ENCODE measurements around the gene OR5K2.

The OR5K2 gene

DNA sequence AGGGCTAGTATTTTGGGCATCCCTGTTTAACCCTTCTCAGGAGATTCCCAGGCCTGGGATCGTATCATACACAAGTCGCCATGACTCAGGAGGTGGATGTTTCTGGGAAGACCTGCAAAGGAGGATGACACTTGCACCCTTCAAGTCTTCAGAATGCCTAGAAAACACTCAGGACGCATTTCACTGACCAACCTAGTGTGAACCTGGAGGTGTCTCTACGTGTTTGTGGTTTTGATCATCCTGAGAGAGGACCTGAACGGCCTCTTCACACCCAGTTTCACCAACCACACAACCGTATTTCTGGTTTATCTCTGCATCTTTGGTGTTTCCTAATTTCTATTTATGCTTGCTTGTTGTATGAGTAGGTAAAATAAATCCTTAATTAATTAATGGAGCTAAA lies 28.0 kb downstream of the OR5K2 start:
- no peak for DNase-seq

DNA sequence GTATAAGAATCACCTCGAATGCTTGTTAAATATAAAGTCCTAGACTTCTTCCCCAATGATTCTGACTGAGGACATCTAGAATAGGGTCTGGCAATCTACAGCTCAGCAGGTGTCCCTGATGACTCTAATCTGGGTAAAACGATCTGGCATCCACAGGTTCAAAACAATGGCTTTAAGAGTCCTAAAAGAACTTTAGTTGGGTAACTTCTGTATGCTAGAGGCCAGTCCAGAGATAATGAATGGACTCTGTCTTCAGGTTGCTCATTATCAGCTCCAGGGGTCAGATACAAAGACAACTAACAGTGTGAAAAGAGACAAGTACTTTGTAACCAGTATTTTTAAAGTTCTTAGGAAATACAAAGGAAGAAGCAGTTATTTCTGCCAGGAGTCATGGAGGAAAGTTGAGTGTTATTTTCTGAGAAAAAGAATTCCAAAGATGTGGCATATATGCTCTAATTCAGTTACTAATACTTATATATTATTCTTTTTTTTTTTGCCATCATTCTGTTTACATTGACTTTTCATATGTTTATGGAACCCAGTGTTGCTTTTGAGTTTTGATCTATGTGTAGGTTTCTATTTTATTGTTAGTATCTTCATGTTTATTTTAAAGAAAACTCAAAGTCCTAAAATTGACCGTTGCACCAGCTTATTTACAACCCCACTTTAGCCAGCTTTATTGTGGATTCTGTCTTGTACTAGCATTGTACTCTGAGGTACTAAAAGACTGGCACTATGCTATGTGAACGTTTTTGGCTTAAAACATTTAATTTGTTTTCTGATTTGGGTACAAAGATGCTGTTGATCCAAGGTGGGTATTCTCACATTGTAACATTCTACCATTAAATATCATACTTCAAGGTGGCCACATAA lies 31.2 kb downstream of the OR5K2 start:
- DNase-seq, result no peak

DNA sequence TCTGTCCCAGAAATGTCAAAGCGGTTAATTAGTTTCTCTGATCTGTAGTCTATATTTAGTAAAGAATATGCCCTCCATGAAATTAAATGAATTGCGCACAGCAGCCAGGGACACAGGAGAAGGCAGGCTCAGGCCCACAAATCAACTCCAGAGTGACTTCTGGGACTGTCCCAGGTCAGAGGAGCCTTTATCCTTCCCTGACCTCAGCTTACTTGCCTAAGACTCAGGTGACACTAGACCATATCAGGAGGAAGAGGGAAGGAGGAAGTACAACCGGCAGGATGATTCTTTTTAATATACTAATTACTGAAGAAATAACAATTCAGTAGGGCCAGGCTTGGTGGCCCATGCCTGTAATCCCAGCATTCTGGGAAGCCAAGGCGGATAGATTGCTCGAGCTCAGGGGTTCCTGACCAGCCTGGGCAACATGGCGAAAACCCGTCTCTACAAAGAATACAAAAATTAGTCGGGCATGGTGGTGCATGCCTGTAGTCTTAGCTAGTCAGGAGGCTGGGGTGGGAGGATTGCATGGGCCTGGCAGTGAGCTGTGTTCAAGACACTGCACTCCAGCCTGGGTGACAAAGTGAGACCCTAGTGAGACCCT lies 32.5 kb downstream of the OR5K2 start:
- DNase-seq, result no peak

DNA sequence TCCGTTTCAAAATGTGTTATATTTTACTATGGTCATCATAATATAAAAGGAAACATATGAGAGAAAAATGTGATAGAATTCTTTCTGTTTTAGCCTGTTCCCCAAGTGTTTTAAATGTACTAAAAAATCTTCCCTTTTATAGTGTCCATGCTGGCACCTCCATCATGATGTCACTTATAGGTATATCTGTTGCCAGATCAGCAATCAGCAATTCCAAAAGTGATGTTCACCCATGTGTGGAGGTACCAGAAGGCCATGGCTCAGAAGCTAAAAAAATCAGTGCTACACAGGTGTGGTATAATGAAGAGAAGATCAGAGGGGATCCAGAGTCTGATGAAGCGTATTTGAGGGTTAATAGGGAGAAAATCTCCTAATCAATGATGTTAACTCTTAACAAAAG lies 33.2 kb downstream of the OR5K2 start:
- DNase-seq, result no peak

DNA sequence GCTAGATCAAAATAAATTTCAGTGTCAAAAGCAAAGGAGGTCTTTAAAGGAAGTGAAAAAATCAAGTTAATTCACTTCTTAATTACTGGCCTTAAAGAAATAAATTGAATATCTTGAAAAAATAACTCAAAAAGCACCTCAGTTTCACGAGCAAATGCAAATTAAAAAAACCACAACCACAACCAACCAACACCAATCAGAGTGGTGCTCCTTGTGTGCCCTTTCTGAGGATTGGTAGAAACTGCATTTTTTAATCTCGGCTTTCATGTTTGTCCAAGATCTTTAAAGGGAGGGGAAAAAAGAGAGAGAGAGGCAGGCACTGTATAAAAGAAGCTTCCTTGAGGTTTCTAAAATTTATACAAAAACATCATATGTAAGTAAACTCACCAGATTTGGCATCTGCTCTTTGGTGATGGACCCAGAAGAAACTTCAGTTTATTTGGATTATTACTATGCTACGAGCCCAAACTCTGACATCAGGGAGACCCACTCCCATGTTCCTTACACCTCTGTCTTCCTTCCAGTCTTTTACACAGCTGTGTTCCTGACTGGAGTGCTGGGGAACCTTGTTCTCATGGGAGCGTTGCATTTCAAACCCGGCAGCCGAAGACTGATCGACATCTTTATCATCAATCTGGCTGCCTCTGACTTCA lies 34.3 kb downstream of the OR5K2 start, which contains the start of gene GPR15:
GPR15 (plus strand) TSS at position 357 of the 653 bp plus-strand sequence; CDS start at position 413, 56 bp downstream.
- DNase-seq, result no peak

DNA sequence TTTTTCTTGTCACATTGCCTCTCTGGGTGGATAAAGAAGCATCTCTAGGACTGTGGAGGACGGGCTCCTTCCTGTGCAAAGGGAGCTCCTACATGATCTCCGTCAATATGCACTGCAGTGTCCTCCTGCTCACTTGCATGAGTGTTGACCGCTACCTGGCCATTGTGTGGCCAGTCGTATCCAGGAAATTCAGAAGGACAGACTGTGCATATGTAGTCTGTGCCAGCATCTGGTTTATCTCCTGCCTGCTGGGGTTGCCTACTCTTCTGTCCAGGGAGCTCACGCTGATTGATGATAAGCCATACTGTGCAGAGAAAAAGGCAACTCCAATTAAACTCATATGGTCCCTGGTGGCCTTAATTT lies 34.8 kb downstream of the OR5K2 start:
- no peak for DNase-seq

DNA sequence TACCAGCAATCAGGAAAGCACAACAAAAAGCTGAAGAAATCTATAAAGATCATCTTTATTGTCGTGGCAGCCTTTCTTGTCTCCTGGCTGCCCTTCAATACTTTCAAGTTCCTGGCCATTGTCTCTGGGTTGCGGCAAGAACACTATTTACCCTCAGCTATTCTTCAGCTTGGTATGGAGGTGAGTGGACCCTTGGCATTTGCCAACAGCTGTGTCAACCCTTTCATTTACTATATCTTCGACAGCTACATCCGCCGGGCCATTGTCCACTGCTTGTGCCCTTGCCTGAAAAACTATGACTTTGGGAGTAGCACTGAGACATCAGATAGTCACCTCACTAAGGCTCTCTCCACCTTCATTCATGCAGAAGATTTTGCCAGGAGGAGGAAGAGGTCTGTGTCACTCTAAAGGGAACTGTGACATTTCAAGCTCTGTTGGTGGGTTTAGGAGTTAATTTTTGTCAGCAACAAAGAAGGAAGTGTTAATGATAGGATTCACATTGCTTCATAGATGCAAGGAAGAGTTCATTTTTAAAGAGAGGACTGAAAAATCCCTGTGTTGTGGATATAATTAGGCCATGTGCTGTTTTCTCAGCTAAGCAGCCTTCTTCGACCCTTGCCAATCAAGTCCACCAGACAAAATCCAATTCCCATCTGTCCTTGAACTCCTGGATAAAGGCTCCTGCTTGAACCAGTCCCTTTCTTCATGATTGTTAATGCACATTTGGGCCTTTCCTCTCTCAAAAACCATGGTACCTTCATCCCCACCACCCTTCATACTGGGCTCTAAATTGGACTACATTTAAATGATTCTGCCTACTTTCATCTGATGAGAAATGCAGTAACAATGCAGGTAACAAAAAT lies 35.5 kb downstream of the OR5K2 start:
- DNase-seq, result no peak

DNA sequence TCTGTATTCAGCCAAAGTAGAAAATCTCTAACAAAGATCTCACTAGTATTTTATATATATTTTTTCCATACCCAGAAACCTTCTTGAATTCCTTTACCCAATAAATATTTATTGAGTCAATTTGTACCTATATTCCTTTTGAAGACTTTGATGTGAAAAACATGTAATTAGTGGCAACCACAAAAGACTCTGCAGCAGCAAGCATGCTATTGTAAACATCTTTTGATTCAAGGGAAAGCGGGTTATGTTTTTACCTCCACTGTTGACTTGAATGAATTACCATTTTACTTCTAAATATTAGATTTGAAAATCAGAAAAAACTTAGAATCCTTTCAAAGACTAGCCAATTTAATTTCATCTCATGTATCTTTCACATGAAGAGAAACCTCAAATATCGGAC lies 36.7 kb downstream of the OR5K2 start:
- DNase-seq, result no peak

DNA sequence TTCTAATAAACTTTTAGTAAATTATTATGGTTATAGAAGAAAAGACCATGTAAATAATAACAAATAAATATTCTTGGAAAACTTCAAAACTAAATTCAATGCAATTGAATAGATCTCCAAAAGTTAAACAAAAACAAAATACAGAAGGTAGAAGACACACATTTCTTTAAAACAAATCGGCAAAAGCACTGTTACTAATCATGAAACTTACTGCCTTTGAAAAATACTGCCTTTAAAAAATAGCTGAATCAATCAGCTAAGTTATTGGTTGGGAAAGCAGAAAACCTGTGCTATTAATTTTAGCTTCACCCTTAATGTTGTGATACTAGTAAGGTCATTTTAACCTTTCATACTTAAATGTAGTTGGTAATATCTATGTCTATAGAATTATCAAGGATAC lies 37.3 kb downstream of the OR5K2 start:
- DNase-seq, result no peak

DNA sequence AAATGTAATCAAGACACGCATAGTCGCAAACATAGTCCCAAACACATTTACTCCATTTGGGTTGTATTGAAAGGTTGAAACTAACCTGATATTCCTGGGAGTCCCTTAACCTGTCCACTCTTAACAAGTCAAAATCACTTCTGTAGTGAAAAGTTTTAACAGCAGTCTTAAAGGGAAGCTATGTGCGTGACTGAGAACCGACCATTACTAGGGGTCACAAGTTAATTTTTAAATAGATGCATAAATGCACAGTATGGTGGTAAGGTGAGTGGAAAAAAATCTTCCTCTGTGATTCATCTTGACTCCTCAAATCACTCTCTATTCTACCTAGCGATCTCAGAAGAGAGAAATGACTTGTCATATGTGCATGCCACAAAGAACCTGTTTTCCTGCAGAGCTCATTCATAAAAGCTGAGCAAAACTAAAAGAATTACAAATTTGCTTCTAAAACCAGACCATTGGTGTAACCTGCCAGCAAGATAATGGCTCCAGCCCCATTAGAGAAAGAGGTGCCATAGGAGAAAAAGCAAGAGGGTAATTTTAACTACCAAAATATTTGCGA lies 39.1 kb downstream of the OR5K2 start:
- no peak for DNase-seq

DNA sequence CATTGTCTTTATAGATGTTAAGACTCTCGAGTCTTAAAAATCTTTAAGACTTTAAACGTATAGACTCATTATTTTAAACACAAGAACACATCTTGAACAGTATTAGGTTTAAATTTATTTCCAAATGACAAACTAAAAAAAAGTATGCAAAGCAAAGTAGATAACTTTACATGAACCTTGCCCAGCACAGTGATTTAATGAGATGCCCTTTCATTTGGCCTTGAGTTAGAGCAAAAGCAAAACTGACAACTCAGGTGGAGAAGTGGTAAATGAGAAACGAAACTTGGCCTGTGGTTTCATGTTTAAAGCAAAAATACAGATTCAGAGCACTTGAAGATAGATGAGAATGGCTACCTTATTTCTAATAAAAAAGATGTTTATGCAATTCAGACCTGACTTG lies 42.9 kb downstream of the OR5K2 start:
- DNase-seq, result no peak

DNA sequence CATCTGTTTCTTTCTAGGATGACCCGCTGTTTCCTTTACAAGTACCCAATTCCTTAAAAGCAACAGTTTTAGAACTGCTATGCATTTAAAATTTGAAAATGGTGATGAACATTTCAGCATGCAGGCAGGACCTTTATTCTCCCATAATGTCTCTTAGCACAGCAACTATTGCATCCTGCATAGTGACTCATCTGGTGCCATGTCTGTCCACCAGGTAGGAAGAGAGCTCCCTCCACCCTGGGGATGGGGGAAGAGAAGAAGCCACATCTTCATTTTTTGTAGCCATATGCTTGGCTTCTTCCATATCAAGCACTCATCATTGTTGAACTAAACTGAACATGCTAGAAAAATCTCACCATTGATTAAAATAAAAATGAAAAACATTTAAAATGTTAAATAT lies 44.2 kb downstream of the OR5K2 start:
- DNase-seq, result no peak

DNA sequence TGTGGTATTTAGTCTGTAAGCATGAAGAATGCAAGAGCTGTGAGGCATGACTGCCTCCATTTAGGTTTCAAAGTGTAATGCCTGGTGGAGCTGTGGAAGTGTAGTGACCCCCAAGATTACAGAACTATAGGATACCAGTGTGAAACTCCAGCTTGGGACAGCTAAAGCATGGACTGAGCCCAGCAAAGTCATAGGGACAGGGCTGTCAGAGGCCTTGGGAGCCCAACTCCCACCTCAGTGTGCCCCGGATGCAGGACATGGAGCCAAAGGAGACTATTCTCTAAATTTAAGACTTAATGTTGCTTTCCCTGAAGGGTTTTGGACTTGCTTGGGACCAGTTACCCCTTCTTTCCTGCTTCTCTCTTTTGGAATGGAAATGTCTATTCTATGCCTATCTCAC lies 45.1 kb downstream of the OR5K2 start:
- DNase-seq, result no peak

DNA sequence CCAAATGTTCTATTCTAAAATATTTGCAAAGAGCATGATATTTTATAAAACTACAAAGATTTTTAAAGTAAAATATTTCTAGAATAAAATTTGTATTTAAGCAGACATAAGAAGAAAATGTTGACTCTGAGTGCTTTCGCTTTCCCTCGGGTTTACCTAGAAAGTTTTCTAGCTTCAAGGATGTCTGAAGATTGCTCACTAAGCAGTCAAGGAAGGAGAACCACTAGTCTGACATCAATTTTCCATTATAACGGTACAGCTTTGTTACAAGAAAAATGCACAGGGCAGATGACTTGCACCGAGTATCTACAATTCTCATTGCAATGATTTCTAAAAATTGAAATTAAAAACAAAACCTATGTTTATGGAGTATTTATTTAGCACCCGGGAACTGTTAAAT lies 48.5 kb downstream of the OR5K2 start:
- DNase-seq, result no peak
